K562 (cell line): Measurements from ENCODE around the gene TSEN54.

Source experiments
- ZKSCAN3 ChIP-seq: fragments of 250-450 bp; sonication (Bioruptor Pico); IDR thresholded peaks from 2 replicates; pipeline ENCODE4 v1.4.0; 2020
- ZNF232 ChIP-seq: sonication (generic); formaldehyde crosslinking; IDR thresholded peaks from 2 replicates; pipeline ENCODE4 v1.8.0; 2022; ENCODE audit warnings: mild to moderate bottlenecking, missing genetic modification reagents
- TF ChIP-seq, protein P1 (sequence below), 3 experiments: IDR thresholded peaks in 2 of 3; conservative IDR thresholded peaks in 1 of 3; 2 replicates each; pipeline ENCODE4 v1.5.1; 2011 to 2012; ENCODE audit warnings: low read length in 3 of 3, mild to moderate bottlenecking in 3 of 3, control low read depth in 2 of 3, improper control_type of control experiment in 1 of 3, inconsistent platforms in 1 of 3, low read depth in 1 of 3, mixed read lengths in 1 of 3, moderate library complexity in 1 of 3; ENCODE audit not compliant: insufficient read depth in 2 of 3
- TF ChIP-seq, protein P2 (sequence below): sonication (generic); formaldehyde crosslinking; IDR thresholded peaks from 2 replicates; pipeline ENCODE4 v1.8.1; 2023; ENCODE audit warnings: mild to moderate bottlenecking, missing genetic modification reagents

DNA sequence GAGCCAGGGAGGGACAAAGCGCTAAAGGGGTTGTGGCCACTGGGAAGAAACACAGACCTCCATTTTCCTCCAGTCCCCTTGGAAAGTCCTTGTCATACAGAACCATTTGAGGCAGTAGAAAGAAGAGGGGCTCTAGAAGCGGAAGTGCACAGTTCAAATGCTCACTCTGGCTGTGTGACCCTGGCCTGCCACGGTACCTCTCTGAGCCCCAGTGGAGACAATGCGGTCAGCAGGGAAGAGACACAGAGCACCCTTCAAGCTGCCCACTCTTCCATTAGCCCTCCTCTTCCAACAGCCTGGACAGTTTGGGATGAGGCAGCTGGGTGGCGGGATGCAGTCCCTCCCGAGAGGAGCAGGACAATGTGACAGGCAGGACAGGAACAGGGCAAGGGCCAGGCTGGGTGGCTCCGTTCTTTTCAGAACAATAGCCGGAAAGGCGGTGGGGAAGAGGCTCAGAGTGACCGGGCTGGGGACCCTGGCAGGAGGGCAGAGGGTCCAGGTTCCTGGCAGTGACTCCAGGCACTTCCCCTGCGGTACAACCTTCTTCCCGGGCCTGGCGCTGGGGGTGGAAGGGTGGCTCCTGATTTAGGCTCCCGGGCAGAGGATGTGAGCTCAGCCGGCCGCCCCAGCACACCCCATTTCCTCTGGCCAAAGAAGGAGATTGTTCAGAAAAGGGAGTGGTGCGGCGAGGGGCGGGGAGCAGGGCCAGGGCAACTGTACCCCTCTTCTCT is 6.6 kb upstream of the TSEN54 start:
- TF ChIP-seq, protein P1, sequence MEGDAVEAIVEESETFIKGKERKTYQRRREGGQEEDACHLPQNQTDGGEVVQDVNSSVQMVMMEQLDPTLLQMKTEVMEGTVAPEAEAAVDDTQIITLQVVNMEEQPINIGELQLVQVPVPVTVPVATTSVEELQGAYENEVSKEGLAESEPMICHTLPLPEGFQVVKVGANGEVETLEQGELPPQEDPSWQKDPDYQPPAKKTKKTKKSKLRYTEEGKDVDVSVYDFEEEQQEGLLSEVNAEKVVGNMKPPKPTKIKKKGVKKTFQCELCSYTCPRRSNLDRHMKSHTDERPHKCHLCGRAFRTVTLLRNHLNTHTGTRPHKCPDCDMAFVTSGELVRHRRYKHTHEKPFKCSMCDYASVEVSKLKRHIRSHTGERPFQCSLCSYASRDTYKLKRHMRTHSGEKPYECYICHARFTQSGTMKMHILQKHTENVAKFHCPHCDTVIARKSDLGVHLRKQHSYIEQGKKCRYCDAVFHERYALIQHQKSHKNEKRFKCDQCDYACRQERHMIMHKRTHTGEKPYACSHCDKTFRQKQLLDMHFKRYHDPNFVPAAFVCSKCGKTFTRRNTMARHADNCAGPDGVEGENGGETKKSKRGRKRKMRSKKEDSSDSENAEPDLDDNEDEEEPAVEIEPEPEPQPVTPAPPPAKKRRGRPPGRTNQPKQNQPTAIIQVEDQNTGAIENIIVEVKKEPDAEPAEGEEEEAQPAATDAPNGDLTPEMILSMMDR (IDR thresholded peaks at IDR 0.05 in 2 of 3, conservative IDR thresholded peaks at IDR 0.05 in 1 of 3; ENCODE audit: insufficient read depth in 2 of 3, low read depth in 1 of 3, low read length in 3 of 3) = no peak
- TF ChIP-seq, protein P2, sequence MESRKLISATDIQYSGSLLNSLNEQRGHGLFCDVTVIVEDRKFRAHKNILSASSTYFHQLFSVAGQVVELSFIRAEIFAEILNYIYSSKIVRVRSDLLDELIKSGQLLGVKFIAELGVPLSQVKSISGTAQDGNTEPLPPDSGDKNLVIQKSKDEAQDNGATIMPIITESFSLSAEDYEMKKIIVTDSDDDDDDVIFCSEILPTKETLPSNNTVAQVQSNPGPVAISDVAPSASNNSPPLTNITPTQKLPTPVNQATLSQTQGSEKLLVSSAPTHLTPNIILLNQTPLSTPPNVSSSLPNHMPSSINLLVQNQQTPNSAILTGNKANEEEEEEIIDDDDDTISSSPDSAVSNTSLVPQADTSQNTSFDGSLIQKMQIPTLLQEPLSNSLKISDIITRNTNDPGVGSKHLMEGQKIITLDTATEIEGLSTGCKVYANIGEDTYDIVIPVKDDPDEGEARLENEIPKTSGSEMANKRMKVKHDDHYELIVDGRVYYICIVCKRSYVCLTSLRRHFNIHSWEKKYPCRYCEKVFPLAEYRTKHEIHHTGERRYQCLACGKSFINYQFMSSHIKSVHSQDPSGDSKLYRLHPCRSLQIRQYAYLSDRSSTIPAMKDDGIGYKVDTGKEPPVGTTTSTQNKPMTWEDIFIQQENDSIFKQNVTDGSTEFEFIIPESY (CRISPR knock-in tag) = no peak
- TF ChIP-seq ZNF232 (CRISPR knock-in tag) = no peak
- no peak for TF ChIP-seq ZKSCAN3 (CRISPR knock-in tag)
